HepG2 (cell line): Measurements from ENCODE around the gene MADCAM1. TPM values are rescaled to one million over a fixed set of nuclear protein-coding genes. Genes with fewer than 3 reads are reported as not detected.

Source experiments
- ERF ChIP-seq: IDR thresholded peaks from 2 replicates; pipeline ENCODE4 v1.6.1; 2018; ENCODE audit warnings: missing biosample characterization, missing genetic modification reagents
- FOXJ3 ChIP-seq: sonication (generic); formaldehyde crosslinking; IDR thresholded peaks from 2 replicates; pipeline ENCODE4 v1.4.0; 2020; ENCODE audit warnings: missing genetic modification reagents, mild to moderate bottlenecking, borderline replicate concordance
- GFI1 ChIP-seq: sonication (generic); formaldehyde crosslinking; IDR thresholded peaks from 2 replicates; pipeline ENCODE4 v1.5.0; 2020; ENCODE audit warnings: missing genetic modification reagents, mild to moderate bottlenecking, borderline replicate concordance
- JUN ChIP-seq: sonication (generic); formaldehyde crosslinking; IDR thresholded peaks from 2 replicates; pipeline ENCODE4 v1.4.0; 2020; ENCODE audit warnings: mild to moderate bottlenecking, missing genetic modification reagents
- MED13 ChIP-seq: sonication (generic); formaldehyde crosslinking; IDR thresholded peaks from 2 replicates; pipeline ENCODE4 v1.5.0; 2020; ENCODE audit warnings: missing genetic modification reagents
- RARA ChIP-seq: IDR thresholded peaks from 2 replicates; pipeline ENCODE4 v1.6.1; 2016; ENCODE audit warnings: missing genetic modification reagents, missing compliant biosample characterization
- SMYD3 ChIP-seq: sonication (generic); formaldehyde crosslinking; IDR thresholded peaks from 2 replicates; pipeline ENCODE4 v1.8.1; 2023; ENCODE audit warnings: mild to moderate bottlenecking, missing genetic modification reagents
- SOX5 ChIP-seq: IDR thresholded peaks from 2 replicates; pipeline ENCODE4 v1.6.1; 2016; ENCODE audit warnings: borderline replicate concordance
- YEATS4 ChIP-seq: sonication (generic); formaldehyde crosslinking; IDR thresholded peaks from 2 replicates; pipeline ENCODE4 v1.4.0; 2020; ENCODE audit warnings: missing genetic modification reagents, borderline replicate concordance
- ZNF138 ChIP-seq: sonication (generic); formaldehyde crosslinking; IDR thresholded peaks from 2 replicates; pipeline ENCODE4 v1.5.0; 2020; ENCODE audit warnings: mild to moderate bottlenecking, low read depth, missing genetic modification reagents
- ZNF274 ChIP-seq: sonication (generic); formaldehyde crosslinking; IDR thresholded peaks from 2 replicates; pipeline ENCODE4 v1.5.1; 2020; ENCODE audit warnings: mild to moderate bottlenecking, missing genetic modification reagents
- ZNF317 ChIP-seq: sonication (generic); formaldehyde crosslinking; IDR thresholded peaks from 2 replicates; pipeline ENCODE4 v1.5.0; 2020; ENCODE audit warnings: mild to moderate bottlenecking, missing genetic modification reagents
- ZNF547 ChIP-seq: sonication (generic); formaldehyde crosslinking; IDR thresholded peaks from 2 replicates; pipeline ENCODE4 v1.5.1; 2020; ENCODE audit warnings: mild to moderate bottlenecking, missing genetic modification reagents
- ZNF766 ChIP-seq: sonication (generic); formaldehyde crosslinking; IDR thresholded peaks from 2 replicates; pipeline ENCODE4 v1.5.0; 2020; ENCODE audit warnings: missing genetic modification reagents, borderline replicate concordance
- polyA plus RNA-seq, 8 experiments: library from polyadenylated mRNA; depleted of rRNA in 3 of 8; stranded (reverse) in 7 of 8; unstranded in 1 of 8; fragments of >200 nt; fragmentation: Illumina TruSeq in 4 of 8; extraction: Trizol in 4 of 8; gene quantifications; 2 replicates each; pipeline versions ENCODE4 v1.2.1 to v1.2.3, GENCODE V29; 2011 to 2016; ENCODE audit warnings: low read depth in 4 of 8, missing spikeins in 1 of 8, mixed read lengths in 1 of 8; ENCODE audit not compliant: insufficient read depth in 1 of 8
- total RNA-seq, 5 experiments: library from RNA; depleted of rRNA; stranded (reverse); fragments of >200 nt; fragmentation: Illumina TruSeq; extraction: Trizol; gene quantifications; 2 replicates each; pipeline ENCODE4 v1.2.3, GENCODE V29; 2016; ENCODE audit warnings: low read depth in 1 of 5
- TF ChIP-seq, protein P1 (sequence below): sonication (generic); formaldehyde crosslinking; IDR thresholded peaks from 2 replicates; pipeline ENCODE4 v1.4.0; 2020; ENCODE audit warnings: missing genetic modification reagents
- TF ChIP-seq, protein P2 (sequence below): sonication (generic); formaldehyde crosslinking; IDR thresholded peaks from 2 replicates; pipeline ENCODE4 v1.4.0; 2020; ENCODE audit warnings: missing genetic modification reagents
- TF ChIP-seq, protein P3 (sequence below): sonication (generic); formaldehyde crosslinking; conservative IDR thresholded peaks from 2 replicates; pipeline ENCODE4 v1.8.0; 2022; ENCODE audit warnings: mild to moderate bottlenecking, moderate library complexity, missing genetic modification reagents
- TF ChIP-seq, protein P4 (sequence below): sonication (generic); formaldehyde crosslinking; IDR thresholded peaks from 2 replicates; pipeline ENCODE4 v1.4.0; 2020; ENCODE audit warnings: missing genetic modification reagents
- TF ChIP-seq, protein P5 (sequence below): sonication (generic); formaldehyde crosslinking; IDR thresholded peaks from 2 replicates; pipeline ENCODE4 v1.5.0; 2020; ENCODE audit warnings: missing genetic modification reagents, mild to moderate bottlenecking, borderline replicate concordance

Gene MADCAM1
- total and polyA plus RNA-seq, 2 of the 13 experiments (the other 11 are each of a cell fraction or from before 2014, with no cell fraction given): 0.29 to 0.33 TPM

DNA sequence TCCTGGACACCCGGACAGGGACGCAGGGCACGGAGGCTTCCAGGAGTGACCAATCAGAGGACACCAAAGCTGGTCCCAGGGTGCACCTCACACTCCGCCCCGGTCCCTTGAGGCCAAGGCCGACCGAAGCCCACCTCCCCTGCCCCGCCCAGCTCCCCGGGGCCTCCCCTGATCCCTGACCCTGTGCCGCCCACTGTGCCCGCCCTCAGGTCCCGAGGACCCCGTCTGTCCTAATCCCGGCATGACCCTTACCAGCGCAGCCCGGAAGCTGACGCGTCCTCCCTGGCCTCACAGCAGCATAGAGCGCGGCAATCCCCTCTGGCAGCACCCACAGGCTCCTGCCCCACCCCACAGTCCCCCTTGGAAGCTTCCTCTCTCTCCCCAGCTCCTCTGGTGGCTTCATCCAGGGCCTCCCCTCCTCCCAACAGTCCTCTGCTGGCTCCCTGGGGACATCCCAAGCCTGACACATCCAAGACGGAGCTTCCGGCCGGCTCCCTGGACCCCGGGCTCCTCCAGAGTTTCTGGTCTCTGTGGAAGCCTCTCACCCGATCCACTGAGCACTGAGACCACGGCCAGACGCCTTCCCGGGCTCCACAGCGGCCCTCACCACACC lies 27.9 kb downstream of the MADCAM1 start (continued):
- TF ChIP-seq, protein P1, sequence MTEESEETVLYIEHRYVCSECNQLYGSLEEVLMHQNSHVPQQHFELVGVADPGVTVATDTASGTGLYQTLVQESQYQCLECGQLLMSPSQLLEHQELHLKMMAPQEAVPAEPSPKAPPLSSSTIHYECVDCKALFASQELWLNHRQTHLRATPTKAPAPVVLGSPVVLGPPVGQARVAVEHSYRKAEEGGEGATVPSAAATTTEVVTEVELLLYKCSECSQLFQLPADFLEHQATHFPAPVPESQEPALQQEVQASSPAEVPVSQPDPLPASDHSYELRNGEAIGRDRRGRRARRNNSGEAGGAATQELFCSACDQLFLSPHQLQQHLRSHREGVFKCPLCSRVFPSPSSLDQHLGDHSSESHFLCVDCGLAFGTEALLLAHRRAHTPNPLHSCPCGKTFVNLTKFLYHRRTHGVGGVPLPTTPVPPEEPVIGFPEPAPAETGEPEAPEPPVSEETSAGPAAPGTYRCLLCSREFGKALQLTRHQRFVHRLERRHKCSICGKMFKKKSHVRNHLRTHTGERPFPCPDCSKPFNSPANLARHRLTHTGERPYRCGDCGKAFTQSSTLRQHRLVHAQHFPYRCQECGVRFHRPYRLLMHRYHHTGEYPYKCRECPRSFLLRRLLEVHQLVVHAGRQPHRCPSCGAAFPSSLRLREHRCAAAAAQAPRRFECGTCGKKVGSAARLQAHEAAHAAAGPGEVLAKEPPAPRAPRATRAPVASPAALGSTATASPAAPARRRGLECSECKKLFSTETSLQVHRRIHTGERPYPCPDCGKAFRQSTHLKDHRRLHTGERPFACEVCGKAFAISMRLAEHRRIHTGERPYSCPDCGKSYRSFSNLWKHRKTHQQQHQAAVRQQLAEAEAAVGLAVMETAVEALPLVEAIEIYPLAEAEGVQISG (CRISPR knock-in tag): peak; percentile 83
- TF ChIP-seq, protein P2, sequence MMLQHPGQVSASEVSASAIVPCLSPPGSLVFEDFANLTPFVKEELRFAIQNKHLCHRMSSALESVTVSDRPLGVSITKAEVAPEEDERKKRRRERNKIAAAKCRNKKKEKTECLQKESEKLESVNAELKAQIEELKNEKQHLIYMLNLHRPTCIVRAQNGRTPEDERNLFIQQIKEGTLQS (CRISPR knock-in tag): 0 out of 2 replicates have a peak, but pooled peaks have one; percentile 16
- 0 out of 2 replicates have a peak, but pooled peaks have one; percentile 43 for TF ChIP-seq ZNF138 (CRISPR knock-in tag)
- TF ChIP-seq SMYD3: 0 out of 2 replicates have a peak, but pooled peaks have one; percentile 20
- TF ChIP-seq JUN (CRISPR knock-in tag): 0 out of 2 replicates have a peak, but pooled peaks have one; percentile 38
- TF ChIP-seq ZNF547: no peak
- TF ChIP-seq ZNF317 (CRISPR knock-in tag): no peak
- peak; percentile 70; the same call in 1 of the 2 replicates for TF ChIP-seq YEATS4 (CRISPR knock-in tag)
- TF ChIP-seq RARA (CRISPR knock-in tag): peak; percentile 87
- TF ChIP-seq SOX5 (CRISPR knock-in tag): peak; percentile 36; the same call in 1 of the 2 replicates
- peak; percentile 40; the same call in 1 of the 2 replicates for TF ChIP-seq ERF (CRISPR knock-in tag)
- TF ChIP-seq ZNF766: peak; percentile 33; the same call in 1 of the 2 replicates
- peak; percentile 90; the same call in 1 of the 2 replicates for TF ChIP-seq MED13 (CRISPR knock-in tag)
- peak; percentile 52; the same call in 1 of the 2 replicates for TF ChIP-seq GFI1
- TF ChIP-seq, protein P3, sequence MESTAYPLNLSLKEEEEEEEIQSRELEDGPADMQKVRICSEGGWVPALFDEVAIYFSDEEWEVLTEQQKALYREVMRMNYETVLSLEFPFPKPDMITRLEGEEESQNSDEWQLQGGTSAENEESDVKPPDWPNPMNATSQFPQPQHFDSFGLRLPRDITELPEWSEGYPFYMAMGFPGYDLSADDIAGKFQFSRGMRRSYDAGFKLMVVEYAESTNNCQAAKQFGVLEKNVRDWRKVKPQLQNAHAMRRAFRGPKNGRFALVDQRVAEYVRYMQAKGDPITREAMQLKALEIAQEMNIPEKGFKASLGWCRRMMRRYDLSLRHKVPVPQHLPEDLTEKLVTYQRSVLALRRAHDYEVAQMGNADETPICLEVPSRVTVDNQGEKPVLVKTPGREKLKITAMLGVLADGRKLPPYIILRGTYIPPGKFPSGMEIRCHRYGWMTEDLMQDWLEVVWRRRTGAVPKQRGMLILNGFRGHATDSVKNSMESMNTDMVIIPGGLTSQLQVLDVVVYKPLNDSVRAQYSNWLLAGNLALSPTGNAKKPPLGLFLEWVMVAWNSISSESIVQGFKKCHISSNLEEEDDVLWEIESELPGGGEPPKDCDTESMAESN (CRISPR knock-in tag): 0 out of 2 replicates have a peak, but pooled peaks have one; percentile 51
- no peak for TF ChIP-seq ZNF274 (CRISPR knock-in tag)
- TF ChIP-seq, protein P4, sequence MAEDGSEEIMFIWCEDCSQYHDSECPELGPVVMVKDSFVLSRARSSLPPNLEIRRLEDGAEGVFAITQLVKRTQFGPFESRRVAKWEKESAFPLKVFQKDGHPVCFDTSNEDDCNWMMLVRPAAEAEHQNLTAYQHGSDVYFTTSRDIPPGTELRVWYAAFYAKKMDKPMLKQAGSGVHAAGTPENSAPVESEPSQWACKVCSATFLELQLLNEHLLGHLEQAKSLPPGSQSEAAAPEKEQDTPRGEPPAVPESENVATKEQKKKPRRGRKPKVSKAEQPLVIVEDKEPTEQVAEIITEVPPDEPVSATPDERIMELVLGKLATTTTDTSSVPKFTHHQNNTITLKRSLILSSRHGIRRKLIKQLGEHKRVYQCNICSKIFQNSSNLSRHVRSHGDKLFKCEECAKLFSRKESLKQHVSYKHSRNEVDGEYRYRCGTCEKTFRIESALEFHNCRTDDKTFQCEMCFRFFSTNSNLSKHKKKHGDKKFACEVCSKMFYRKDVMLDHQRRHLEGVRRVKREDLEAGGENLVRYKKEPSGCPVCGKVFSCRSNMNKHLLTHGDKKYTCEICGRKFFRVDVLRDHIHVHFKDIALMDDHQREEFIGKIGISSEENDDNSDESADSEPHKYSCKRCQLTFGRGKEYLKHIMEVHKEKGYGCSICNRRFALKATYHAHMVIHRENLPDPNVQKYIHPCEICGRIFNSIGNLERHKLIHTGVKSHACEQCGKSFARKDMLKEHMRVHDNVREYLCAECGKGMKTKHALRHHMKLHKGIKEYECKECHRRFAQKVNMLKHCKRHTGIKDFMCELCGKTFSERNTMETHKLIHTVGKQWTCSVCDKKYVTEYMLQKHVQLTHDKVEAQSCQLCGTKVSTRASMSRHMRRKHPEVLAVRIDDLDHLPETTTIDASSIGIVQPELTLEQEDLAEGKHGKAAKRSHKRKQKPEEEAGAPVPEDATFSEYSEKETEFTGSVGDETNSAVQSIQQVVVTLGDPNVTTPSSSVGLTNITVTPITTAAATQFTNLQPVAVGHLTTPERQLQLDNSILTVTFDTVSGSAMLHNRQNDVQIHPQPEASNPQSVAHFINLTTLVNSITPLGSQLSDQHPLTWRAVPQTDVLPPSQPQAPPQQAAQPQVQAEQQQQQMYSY (CRISPR knock-in tag): 0 out of 2 replicates have a peak, but pooled peaks have one; percentile 28
- TF ChIP-seq, protein P5, sequence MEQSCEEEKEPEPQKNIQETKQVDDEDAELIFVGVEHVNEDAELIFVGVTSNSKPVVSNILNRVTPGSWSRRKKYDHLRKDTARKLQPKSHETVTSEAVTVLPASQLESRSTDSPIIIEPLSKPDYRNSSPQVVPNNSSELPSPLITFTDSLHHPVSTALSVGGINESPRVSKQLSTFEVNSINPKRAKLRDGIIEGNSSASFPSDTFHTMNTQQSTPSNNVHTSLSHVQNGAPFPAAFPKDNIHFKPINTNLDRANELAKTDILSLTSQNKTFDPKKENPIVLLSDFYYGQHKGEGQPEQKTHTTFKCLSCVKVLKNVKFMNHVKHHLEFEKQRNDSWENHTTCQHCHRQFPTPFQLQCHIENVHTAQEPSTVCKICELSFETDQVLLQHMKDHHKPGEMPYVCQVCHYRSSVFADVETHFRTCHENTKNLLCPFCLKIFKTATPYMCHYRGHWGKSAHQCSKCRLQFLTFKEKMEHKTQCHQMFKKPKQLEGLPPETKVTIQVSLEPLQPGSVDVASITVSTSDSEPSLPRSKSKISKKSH: no peak
- TF ChIP-seq FOXJ3 (CRISPR knock-in tag): peak; percentile 33; the same call in 1 of the 2 replicates
